Kidney glomerular epithelial cell (primary cell): Measurements from ENCODE around the gene HESX1.
A peak's percentile ranks its signal among the peaks of the same experiment; 100 is the strongest.

ENCODE experiments used
- DNase-seq: peaks from one replicate; lab custom pipeline; 2025; lab: John Stamatoyannopoulos, UW

HESX1 gene

DNA sequence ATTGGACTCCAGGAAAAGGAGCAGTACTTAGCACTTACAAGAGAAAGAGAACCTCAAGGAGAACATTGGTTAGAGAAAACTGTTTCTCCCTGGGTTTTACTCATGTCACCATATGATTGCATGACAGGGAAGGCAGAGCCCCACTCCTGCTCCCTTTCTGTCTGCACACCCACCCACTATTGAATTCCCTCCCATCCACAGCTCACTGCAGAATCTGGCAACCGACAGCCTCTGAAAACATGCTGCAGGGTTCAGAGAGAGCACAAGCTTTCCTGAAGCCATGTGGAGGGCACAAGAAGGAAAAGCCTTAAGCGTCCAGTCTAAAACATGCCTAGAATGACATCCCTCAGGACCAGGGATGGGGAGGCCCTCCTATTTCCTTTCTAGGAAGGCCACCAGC is 31.6 kb downstream of the HESX1 start:
- no peak for DNase-seq

DNA sequence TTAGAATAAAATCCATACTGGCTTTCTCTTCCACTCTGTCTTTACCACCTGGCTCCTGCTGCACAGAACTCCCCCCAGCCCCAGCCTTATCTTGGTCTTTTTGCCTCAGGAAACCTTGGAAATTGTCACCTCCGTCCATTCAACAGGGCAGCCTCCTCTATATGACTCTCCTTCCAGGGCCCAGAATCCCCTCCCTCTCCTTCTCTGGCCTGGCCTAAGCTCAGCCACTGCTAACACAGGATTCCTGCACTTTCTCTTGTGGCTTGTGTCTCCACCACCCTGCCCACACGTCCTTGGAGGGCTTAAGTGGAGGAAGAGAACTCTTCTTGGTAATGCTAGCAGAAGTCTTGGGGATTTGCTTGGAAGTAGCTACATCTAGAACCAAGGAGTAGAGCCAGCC is 33.1 kb downstream of the HESX1 start:
- no peak for DNase-seq

DNA sequence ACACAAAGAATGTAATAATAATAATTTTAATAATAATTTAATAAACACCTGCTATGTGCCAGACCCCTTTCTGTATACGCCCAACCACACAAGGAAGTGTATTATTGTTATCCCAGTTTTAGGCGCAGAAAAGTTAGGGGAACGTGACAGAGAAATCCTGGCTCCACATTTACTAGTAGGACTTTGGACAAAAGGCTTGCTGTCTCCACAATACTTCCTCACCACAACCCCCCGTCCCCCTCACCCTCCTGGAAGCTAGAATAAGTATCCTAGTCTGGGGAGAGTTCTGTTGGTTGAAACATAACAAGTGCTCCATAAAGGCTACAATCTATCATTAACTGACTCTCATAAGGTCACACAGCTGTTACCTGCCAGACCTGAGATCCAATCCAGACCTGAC is 34.1 kb downstream of the HESX1 start:
- DNase-seq, result no peak

DNA sequence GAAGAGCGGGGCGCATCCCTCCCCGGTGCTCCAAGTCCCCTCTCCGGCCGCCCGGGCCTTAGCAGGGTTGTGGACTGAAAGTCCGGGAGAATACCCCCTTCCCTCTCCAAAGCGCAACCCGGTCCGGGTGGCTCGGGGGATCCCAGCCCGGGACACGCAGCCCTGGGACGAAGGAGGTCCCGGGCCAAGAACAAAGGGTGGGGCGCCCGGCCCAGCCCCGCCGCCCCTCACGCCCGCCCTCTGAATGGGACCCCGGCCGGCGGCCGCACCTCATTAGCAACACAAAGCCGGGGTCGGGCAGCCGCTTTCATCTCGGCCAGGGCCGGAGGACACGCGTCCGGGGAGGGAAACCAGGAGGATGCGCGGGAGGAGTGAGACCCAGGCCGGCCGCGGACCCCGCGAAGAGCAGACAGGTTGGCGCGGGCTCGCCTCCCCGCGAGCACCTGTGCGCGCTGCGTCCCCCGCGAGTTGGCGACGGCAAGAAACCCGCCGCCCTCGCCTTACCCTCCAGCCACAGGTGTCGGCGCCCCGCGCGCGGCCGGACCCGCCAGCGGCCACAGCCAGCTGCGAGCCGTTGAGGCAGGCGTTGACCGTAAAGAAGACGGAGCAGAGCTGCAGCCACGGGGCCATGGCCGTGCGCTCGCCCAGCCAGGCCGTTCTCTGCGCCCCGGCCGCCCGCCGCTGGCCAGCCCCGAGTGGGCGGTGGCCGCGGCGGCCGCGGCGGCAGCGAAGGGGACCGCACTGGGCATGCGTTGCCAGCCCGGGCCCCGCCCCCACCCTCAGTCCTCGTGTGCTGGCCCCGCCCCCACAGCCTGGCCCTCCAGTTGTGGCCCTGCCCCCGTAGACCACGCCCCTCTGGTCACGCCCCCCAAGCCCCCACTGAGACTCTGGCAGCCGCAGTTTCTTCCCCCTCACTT is 34.9 kb downstream of the HESX1 start, which contains the start of gene IL17RD:
TSS of gene IL17RD (minus strand) at position 697 of the 917 bp plus-strand sequence. CDS start at position 630, 67 bp downstream.
- peak; percentile 58 for DNase-seq

DNA sequence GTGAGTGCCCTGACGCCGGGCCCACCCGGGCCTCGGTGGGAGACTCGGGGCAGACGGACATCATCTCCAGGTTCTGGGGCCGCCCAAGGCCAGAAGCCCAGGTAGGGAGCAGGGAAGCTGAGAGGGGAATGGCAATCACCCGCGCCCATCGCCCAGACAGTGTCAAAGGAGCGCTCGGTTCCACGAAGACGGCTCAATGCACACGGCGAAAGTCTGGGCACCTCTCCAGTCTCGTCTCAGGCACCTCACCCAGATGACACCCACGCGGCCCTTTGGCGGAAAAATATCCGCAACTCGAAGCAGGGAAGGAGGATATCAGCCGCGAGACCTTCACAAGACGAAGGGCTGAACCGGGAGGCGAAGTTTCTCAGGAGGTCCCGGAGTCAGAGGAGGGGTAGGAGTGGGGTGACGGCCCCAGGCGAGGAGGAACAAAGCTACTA is 35.5 kb downstream of the HESX1 start:
- peak; percentile 29 for DNase-seq

DNA sequence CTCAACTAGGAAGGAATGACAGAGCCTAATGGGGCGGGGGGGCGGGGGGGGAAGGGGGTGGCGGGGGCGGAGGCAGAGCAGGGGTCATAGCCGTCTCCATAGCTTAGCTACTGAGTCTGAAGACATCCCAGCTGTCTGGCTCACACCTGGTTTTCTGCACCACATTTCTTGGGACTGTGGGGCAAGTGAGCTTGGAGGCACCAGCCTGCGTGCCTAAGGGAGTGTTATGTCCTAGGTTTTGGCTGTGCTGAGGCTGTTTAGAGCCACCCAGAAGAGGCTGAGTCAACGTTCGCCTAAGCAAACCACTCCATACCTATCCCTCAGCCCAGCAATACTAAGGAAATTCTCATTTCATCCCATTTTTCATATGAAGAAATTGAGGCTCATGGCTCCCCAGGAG is 36.0 kb downstream of the HESX1 start:
- no peak for DNase-seq

DNA sequence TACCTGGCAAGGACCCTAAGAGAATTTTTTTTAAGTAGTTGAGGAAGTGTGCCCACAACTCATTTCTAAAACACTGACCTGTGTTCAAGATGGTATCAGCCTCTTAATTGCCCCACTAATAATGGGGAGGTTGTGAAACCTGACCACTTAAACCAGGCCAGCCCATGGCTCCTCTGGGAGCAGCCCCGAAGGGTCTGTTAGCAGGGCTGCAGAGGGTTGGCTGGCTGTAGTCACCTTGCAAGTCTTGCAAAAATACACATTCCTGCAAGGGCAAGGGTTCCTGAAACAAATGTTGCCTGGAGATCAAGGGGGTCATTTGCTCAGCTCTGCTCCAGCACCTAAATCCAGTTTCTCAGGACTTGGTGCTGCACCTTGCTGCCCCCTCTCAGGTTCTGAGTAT is 37.9 kb downstream of the HESX1 start:
- no peak for DNase-seq

DNA sequence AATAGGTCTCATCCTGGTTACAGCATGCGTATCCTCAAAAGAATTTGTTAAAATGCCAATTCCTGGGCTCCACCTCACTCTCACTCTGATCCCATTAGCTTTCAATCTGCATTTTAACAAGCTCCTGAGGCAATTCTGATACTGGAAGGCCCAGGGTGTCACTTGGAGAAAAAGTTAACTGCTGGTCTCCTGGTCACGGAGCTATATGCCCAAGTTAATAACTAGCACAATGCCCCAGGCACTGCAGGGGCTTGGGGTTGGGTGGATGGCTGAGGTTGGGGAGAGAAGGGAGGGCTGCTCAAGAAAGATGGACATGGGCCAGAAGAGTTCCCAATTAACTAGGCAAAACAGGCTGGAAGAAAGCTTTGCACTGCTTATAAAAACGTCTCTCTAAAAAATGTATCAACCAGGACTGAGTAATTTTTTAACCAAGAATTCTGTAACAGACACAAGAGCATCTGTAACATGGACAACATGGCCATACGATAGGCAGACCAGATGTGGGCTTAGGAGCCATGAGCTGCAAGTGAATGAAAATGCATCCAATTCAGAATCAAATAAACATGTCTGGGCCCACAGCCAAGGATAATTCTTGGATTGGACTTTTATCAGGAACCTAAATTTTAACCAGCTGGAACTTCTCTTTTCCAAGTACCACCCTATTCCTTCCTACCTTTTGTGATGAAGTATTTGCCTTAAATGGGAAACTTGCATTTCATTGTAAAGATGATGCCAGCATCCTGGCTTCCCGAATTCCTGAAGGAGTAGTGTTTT is 38.8 kb downstream of the HESX1 start:
- DNase-seq, result no peak

DNA sequence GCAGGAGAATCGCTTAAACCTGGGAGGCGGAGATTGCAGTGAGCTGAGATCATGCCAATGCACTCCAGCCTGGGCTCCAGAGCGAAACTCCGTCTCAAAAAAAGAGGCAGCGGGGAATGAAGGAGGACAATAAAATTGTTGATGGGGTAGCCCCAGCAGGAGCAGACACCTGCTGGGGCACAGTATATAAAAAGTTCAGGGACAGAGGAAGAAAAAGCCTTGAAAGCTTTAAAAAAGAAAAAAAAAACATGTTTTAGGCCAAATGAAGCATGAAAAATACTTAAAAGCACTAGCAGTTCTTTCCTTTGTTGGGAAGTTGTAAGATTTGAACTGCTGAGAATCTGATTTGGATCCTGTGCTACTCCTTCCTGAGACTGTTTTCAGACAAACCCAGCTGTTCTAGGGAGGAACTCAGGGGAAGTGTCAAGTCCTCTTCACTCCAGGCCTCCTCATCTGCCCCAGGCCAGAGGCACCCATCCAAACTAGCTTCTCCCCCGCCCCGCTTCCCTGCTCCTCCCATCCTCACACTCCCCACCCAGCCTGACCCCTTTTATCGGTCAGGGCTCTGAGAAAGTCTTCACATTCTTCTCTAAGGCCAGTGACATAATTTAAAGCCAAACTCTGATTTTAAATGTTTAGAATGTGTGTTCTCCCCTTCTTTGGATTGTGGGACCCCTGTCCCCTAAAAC is 39.6 kb downstream of the HESX1 start:
- no peak for DNase-seq

DNA sequence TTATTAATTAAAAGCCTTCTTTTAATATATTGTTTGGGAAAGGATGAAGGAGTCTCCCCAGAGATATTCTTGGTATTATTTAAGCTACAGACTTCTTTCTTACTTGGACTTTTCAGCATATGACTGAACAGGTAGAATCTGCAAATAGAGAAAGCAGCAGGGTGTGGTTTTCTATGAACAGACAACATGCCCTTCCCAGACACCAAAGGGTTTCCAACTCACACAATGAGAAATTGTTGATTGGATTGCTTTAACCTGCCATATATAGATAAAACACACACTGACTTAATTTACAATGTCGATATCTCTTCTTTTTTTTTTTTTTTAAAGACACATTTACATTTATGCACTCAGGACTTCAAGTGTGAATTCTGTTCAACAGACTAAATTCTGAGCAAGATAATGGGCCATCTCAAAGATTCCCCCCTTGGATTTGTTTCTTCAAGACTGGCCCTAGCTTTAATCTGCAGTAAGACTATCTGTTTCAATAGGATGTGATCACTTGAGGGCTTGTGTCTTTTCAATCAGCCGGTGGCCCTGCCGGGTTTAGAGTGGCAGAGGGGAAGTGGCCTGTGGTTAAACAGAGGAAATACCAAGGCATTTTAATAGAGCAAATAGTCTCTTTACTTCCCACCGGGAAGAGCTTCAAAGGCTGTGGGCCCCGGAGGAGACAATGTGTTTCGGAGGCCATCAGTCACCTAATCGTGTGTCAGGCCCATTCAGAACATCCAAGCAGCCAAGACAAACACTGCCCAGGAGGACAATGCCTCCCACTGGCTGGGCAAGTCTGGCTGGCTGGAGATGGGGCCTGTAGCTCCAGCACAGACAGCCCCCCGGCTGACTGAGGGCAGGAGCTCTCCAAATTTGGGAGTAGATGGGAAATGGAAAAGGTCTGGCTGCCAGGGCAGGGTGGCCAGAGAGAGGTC is 40.7 kb downstream of the HESX1 start:
- DNase-seq, result no peak

DNA sequence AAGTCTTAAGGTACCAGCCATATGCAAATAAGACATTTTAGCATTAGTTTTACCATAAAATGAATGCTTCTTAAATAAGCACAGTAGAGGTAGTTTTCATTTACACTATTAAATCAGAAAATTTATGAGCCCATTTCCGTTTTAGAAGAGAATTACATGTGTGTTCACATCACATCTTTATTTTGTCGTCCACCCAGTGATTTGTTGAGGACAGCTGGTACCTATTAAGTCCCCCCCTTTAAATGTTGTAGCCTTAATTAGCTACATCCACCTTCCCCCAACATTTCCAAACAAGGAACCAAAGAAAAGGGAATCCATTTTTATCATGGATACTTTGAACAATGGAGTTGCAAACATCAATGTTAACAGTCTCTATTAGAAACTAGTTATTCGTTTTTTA is 41.5 kb downstream of the HESX1 start:
- no peak for DNase-seq

DNA sequence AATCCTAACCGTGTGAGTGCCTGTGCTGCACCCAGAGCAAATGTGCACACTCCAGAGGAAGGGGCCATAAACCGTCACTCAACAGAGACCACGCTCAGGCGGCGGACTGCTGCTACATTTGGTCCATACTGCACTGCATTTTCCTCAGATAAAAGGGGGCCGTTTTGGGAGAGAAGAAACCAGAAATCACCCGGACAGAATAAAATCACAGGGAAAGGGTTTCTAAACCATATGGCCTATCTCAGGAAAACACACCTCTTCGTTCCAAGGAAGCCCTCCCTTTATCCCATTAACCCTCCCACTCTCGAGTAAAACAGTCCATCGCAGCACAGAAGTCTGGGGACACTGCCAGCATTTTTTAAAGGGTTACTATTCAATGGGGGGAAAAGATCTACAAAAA is 42.2 kb downstream of the HESX1 start:
- no peak for DNase-seq

DNA sequence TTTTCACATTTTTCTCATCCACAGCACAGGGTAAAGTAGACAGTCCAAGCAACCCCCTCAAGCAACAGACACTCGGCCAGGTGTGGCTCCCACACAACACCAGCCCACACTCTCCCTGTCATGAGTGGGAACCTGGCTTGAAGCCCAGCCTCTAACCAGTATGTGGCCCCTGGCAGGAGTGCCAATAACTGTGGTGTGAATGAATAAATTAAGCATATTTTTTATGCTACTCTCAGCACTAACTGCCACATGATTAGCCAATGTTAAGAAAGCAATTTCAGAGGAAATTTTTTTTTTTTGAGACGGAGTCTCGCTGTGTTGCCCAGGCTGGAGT is 44.5 kb downstream of the HESX1 start:
- DNase-seq, result no peak

DNA sequence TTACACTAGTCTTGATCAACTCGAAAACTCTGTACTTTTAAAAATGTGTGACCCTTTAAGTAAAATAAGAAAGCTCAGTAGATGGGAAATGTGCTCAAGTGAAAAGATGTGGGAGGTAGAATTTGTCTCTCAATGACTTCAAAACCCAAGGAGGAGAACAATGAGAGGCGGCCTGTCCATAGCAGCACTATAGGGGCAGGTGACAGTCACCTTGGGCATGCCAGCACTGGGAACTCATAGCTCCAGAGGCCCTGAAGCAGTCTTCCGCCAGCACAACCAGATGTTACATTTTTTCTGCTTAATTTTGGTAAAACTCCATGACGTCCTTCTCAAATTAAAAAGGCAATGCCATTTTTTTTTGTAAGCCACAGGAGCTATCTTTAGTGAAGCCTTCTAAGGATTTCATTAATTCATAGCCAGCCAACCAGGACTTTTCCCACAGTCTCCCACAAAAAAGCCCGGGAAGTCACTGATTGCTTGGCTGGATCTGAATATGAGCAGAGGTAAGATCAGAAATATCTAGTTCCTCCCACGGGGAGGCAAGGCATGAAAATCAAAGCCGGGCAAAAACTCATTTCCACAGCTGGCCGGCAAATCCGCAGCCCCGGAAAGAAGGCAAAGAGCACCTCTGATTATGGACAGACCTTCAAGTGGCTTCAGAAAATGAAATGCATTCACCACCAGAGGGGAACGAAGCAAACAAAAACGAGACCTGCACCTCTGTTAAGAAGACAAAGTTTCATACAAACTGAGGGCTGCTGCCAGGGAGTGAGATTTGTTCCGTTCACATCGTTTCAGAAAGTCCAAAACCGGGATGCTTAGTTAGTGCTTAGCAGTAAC is 45.1 kb downstream of the HESX1 start:
- no peak for DNase-seq

DNA sequence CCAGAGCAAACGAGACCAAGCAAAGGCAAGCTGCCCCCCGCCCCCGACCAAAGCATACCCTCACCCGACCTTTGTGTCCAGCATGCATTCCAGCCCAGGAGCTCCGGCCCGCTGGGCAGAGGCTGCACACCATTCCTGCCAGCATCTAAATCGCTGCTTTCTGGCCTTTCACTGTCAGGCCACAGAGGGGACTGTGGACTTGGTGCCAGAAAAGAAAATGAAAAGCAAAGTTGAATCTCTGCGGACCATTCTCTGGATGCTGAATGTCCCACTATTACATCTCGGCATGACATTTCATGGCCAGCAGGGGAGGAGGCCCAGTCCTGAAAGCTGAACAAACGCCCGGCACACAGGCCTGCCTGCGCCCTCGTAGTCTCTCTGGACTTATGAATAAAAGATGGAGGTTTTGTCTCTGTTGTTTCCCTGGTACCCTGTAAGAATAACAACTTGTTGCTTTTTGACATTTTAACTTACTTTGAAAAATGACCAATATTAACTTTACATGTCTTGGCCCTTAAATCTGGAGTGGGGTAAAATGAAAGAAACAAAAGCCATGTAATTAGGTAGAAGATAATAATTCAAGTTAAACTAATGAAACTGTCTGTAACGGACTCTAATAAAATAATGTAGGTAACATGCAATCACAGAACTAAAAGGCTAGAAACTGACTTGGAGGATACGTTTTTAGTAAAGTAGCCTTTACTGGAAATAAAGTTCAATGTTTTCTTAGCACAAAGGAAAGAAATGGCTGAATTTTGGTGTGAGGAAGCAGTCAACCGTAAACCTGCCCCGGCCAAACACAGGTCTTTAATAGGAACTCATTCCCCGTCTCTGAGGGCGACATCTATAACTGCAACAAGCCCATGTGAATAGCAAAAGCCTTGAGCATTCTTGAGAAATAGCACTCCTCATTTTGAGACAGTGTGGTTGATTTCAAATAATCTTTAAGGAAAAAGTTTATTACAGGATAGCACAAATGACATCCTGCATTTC is 47.3 kb downstream of the HESX1 start:
- DNase-seq, result peak; percentile 39

DNA sequence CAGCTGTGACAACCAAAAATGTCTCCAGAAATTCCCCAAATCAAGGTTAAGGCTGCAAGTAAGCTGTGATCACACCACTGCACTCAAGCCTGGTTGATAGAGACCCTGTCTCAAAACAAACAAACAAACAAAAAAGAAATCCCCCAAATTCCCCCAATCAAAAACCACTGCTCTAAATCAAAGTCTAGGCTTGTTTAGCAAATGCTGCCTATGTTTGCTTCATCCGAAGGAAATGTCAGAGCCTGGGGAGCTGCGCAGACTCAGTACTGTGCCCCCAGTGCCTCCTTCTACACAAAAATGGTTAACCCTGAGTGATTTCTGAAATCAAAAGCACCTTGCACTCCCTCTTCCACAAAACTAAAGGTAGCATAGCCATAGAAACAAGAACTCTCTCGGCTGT is 48.0 kb downstream of the HESX1 start:
- no peak for DNase-seq

DNA sequence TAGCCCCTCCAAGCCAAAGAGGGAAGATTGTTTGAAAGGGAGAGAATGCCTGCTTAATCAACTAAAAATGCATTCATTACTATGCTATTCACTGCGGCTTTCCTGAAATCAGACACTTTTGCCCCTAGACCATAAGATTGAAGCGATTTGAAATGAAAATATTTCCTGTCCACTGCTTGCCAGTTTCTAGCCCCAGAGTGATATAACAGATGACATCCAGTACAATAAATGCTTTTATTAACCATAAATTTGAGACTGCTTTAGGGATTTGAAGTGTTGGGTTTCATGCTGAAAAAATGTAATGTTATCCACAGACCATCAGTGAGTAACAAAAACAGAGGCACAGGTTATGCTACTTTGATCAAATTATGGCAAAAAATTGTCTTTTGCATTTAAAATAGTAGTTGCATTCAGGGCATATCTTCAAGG is 48.7 kb downstream of the HESX1 start:
- no peak for DNase-seq

DNA sequence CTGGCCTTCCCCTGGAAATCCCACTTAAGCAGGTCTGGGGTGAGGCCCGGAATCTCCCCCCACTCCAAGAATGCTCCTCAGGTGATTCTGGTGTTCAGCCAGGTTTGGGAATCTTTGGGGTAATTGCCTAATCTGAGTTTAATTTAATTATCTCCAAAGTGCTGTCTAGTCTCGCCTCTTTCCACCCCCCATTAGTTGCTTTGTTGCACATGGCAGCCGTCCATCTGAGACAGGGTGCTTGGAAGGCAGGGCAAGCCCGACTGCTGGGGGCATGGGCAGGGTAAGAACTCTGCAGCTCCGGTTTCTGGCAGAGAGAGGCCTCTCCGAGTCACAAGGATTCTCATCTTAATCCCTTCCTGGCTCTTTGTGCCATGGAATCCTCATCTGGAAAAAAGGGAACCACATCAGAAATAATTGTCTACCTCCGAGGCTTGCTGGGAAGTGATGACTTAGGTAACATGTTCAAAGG is 49.6 kb downstream of the HESX1 start:
- no peak for DNase-seq
